Fibroblast of skin of right quadriceps (primary cell): Measurements from ENCODE around the gene ROBO1.
"Not testable (repeated sequence)": the region's sequence is repeated elsewhere in the genome, so short reads cannot be mapped to it uniquely, and the experiment has no call there.

ENCODE experiments used
- DNase-seq: peaks from one replicate; pipeline ENCODE4 v3.0.0-alpha.2; 2013

ROBO1 gene

GRCh38 chr3:79366414-79366813, 401.4 kb downstream of the ROBO1 start:
- no peak for DNase-seq

GRCh38 chr3:79364784-79365183, 403.0 kb downstream of the ROBO1 start:
- DNase-seq, result no peak

- no peak for DNase-seq
Observed at GRCh38 chr3:79362571-79363270, 405.1 kb downstream of the ROBO1 start.

GRCh38 chr3:79361748-79362378, 405.9 kb downstream of the ROBO1 start:
- DNase-seq, result peak; percentile 44

- DNase-seq, result no peak
Observed at GRCh38 chr3:79358327-79358726, 409.5 kb downstream of the ROBO1 start.

- no peak for DNase-seq
Observed at GRCh38 chr3:79354179-79354688, 413.6 kb downstream of the ROBO1 start.

- no peak for DNase-seq
Observed at GRCh38 chr3:79351699-79352098, 416.1 kb downstream of the ROBO1 start.

GRCh38 chr3:79344876-79345871, 422.6 kb downstream of the ROBO1 start:
- DNase-seq, result peak; percentile 6

- no peak for DNase-seq
Observed at GRCh38 chr3:79341961-79342360, 425.8 kb downstream of the ROBO1 start.

GRCh38 chr3:79339846-79340245, 428.0 kb downstream of the ROBO1 start:
- no peak for DNase-seq

GRCh38 chr3:79337798-79338197, 430.0 kb downstream of the ROBO1 start:
- no peak for DNase-seq

GRCh38 chr3:79329154-79329553, 438.6 kb downstream of the ROBO1 start:
- peak; percentile 42 for DNase-seq

GRCh38 chr3:79326642-79327041, 441.2 kb downstream of the ROBO1 start:
- DNase-seq, result peak; percentile 34

- not testable (repeated sequence) for DNase-seq
Observed at GRCh38 chr3:79325833-79326383, 441.9 kb downstream of the ROBO1 start.

GRCh38 chr3:79317551-79318518, 450.0 kb downstream of the ROBO1 start:
- DNase-seq, result no peak

GRCh38 chr3:79314962-79315361, 452.8 kb downstream of the ROBO1 start:
- no peak for DNase-seq

GRCh38 chr3:79314544-79314943, 453.3 kb downstream of the ROBO1 start:
- DNase-seq, result no peak

GRCh38 chr3:79310016-79310415, 457.8 kb downstream of the ROBO1 start:
- DNase-seq, result no peak

- no peak for DNase-seq
Observed at GRCh38 chr3:79306934-79307570, 460.7 kb downstream of the ROBO1 start.

GRCh38 chr3:79299949-79300635, 467.7 kb downstream of the ROBO1 start:
- not testable (repeated sequence) for DNase-seq
